Testis (tissue), 3 donors: ENCODE results near the gene ZPBP2. TPM values are rescaled to one million over a fixed set of nuclear protein-coding genes. Genes with fewer than 3 reads are reported as not detected.
"Not testable (repeated sequence)": the region's sequence is repeated elsewhere in the genome, so short reads cannot be mapped to it uniquely, and the experiment has no call there.

Experiments used
- DNase-seq: peaks from one replicate; pipeline ENCODE4 v3.0.0-alpha.2; 2019
- H3K27ac ChIP-seq, 2 donors: fragments of 200-600 bp; sonication (generic); one replicate each; pipeline ENCODE4 v1.5.1; 2019
- H3K27me3 ChIP-seq: fragments of 200-600 bp; sonication (generic); one replicate; pipeline ENCODE4 v1.5.1; 2019
- H3K36me3 ChIP-seq: fragments of 200-600 bp; sonication (generic); one replicate; pipeline ENCODE4 v1.5.1; 2017; ENCODE audit warnings: low read depth; ENCODE audit errors: missing control alignments
- H3K4me1 ChIP-seq: fragments of 200-600 bp; sonication (generic); one replicate; pipeline ENCODE4 v1.5.1; 2019
- H3K4me3 ChIP-seq, 2 donors: fragments of 200-600 bp; sonication (generic); one replicate each; pipeline ENCODE4 v1.5.1; 2017 to 2019
- H3K9me3 ChIP-seq: fragments of 200-600 bp; sonication (generic); one replicate; pipeline ENCODE4 v1.5.1; 2017
- POLR2A ChIP-seq: fragments of 450-650 bp; IDR thresholded peaks from one replicate; pipeline ENCODE4 v1.6.1; 2017; ENCODE audit warnings: antibody characterized with exemption, mild to moderate bottlenecking, moderate library complexity
- WGBS, 2 donors: methylation state at CpG; one replicate each; pipeline ENCODE4 v1.1.5; 2018; 5-methylcytosine and 5-hydroxymethylcytosine counted together
- intact Hi-C: fragments of 100-400 bp; cut with DNase I; formaldehyde crosslinking; loops from one replicate; pipeline ENCODE4 v1.15.1; 2023; ENCODE audit warnings: low total_unique reads
- polyA plus RNA-seq: library from polyadenylated mRNA; stranded (reverse); fragments of 350-450 nt; fragmentation: Illumina TruSeq; extraction: RNeasy Lipid Tissue Mini Kit (QIAGEN cat#74804); gene quantifications from one replicate; pipeline ENCODE4 v1.2.3, GENCODE V29; 2014; ENCODE audit warnings: low read depth, low replicate concordance; ENCODE audit not compliant: insufficient read depth
- total RNA-seq, 2 donors: library from RNA; depleted of rRNA; stranded (reverse); fragments of >200 nt; gene quantifications; one replicate each; pipeline ENCODE4 v1.2.3, GENCODE V29; 2016
- TF ChIP-seq, protein P1 (sequence below), 3 experiments: fragments of 450-650 bp in 2 of 3; fragments of 200-600 bp in 1 of 3; sonication (generic) in 1 of 3; IDR thresholded peaks; one replicate each; pipeline ENCODE4 v1.5.1; 2016 to 2019; ENCODE audit warnings: antibody characterized with exemption in 3 of 3, mild to moderate bottlenecking in 2 of 3, moderate library complexity in 1 of 3

The ZPBP2 gene
- total and polyA plus RNA-seq, 3 donors from 2014 or later, result 45.1 to 224 (median 63.1) TPM

DNA sequence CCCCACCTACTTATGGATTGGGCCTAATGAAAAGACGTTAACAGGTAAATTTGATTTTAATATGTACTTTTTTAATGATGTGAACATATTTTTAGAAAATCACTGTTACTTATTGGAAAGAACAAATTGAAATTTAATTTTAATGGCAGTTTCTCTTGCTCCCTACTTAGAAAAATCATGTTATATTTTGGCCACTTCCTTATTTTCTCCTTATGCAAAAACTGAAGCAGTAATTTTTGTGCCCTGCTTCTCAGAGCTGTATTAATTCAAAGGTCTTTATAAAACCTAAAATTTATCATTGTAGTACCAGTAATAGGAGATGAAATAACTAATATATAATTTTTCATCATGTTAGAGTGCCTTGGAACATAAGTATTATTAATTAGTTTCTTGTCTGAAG lies 2.8 kb downstream of the ZPBP2 start:
- intact Hi-C loops, result no loop called here
- Histone ChIP-seq H3K36me3 (no peaks in the 10 kb centered on the region), H3K4me1 (peaks cover 8% of the 10 kb centered on the region), H3K4me3 (no peak overlapping the region), H3K27me3 (no peaks in the 10 kb centered on the region), H3K27ac (no peak overlapping the region), H3K9me3 (no peaks in the 10 kb centered on the region)
- WGBS, 2 donors, result 93 to 97% methylated on average over 1 of the region's 1 CpG
- no peak for TF ChIP-seq POLR2A
- TF ChIP-seq, protein P1, sequence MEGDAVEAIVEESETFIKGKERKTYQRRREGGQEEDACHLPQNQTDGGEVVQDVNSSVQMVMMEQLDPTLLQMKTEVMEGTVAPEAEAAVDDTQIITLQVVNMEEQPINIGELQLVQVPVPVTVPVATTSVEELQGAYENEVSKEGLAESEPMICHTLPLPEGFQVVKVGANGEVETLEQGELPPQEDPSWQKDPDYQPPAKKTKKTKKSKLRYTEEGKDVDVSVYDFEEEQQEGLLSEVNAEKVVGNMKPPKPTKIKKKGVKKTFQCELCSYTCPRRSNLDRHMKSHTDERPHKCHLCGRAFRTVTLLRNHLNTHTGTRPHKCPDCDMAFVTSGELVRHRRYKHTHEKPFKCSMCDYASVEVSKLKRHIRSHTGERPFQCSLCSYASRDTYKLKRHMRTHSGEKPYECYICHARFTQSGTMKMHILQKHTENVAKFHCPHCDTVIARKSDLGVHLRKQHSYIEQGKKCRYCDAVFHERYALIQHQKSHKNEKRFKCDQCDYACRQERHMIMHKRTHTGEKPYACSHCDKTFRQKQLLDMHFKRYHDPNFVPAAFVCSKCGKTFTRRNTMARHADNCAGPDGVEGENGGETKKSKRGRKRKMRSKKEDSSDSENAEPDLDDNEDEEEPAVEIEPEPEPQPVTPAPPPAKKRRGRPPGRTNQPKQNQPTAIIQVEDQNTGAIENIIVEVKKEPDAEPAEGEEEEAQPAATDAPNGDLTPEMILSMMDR (IDR thresholded peaks at IDR 0.05), result no peak
- DNase-seq, result no peak

DNA sequence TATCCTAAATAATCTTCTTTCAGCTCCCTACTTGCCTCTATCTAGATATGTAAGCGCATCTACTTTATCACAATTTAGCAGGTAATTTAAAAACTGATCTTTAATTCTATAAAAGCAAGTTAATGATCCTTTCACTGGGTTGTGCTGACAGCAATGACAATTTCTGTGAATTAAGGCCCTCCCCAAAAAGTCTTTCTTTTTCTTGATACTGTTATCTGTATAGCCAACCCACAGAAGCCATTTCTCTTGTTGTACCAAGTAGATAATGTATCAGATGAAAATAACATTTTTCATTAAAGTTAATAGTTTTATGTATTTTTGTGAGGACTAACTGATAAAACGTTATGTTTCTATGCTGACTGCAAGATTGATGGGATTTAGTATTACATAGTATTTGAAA lies 3.8 kb downstream of the ZPBP2 start:
- no peak for DNase-seq
- Histone ChIP-seq H3K27me3 (no peaks in the 10 kb centered on the region), H3K9me3 (no peaks in the 10 kb centered on the region), H3K36me3 (no peaks in the 10 kb centered on the region), H3K4me1 (peaks cover 8% of the 10 kb centered on the region), H3K4me3 (no peak overlapping the region), H3K27ac (no peak overlapping the region)
- intact Hi-C loops, result no loop called here
- WGBS, 2 donors, result 73 to 76% methylated on average over 2 of the region's 2 CpGs
- TF ChIP-seq, protein P1 (IDR thresholded peaks at IDR 0.05), result no peak
- no peak for TF ChIP-seq POLR2A

DNA sequence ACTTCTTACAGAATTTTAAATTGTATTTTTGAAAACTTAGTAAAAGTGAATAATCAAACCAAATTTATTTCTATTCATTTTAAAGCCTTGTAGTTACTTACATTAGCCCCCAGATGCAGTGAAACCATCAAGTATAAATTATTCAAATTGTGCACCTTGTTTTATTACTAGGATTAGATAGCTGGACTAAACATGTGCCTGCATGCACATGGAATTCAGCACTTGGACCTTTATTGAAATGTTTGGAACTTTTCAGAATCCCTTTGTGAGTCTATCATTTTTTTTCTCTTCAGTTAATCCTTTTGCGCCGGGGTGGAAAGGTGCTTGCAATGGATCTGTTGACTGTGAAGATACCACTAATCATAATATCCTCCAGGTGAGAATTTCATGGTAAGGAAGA lies 4.7 kb downstream of the ZPBP2 start:
- H3K4me1 ChIP-seq, result peaks cover 8% of the 10 kb centered on the region
- no peak overlapping the region for H3K4me3 ChIP-seq
- H3K36me3 ChIP-seq, result no peaks in the 10 kb centered on the region
- intact Hi-C loops, result no loop called here
- WGBS, 2 donors, result 80 to 87% methylated on average over 2 of the region's 2 CpGs
- H3K9me3 ChIP-seq, result no peaks in the 10 kb centered on the region
- DNase-seq, result no peak
- H3K27me3 ChIP-seq, result no peaks in the 10 kb centered on the region
- TF ChIP-seq POLR2A, result no peak
- TF ChIP-seq, protein P1 (IDR thresholded peaks at IDR 0.05), result peak in 2 of 3 experiments; percentile 8 to 43
- no peak overlapping the region for H3K27ac ChIP-seq

DNA sequence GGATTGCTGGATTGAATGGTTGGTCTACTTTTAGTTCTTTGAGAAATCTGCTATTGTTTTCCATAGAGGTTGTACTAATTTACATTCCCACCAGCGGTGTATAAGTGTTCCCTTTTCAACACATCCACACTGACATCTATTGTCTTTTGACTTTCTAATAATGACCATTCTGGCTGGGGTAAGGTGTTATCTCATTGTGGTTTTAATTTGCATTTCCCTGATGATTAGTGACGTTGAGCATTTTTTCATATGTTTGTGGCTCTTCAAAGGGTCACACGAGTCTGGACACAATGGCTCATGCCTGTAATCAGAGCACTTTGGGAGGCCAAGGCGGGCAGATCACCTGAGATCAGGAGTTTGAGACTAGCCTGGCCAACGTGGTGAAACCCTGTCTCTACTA lies 18.1 kb downstream of the ZPBP2 start:
- 72 to 85% methylated on average over 5 of the region's 5 CpGs for WGBS, 2 donors
- intact Hi-C loops, H3K27me3 ChIP-seq, H3K9me3 ChIP-seq, DNase-seq, H3K4me1 ChIP-seq, H3K4me3 ChIP-seq, H3K27ac ChIP-seq, H3K36me3 ChIP-seq: not testable (repeated sequence)

DNA sequence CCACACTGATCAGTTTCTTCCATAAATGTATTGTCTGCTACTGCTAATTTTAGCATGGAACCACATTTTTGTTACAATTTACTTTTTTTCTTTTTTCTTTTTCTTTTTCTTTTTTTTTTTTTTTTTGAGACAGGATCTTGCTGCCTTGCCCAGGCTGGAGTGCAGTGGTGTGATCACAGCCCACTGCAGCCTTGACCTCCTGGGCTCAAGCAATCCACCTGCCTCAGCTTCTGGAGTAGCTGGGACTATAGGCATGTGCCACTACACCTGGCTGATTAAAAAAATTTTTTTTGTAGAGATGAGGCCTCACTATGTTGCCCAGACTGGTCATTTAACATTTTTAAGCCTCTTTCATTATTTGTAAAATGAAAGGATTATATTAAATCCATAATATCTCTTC lies 19.1 kb downstream of the ZPBP2 start:
- H3K36me3 ChIP-seq, result no peaks in the 10 kb centered on the region
- no peaks in the 10 kb centered on the region for H3K4me1 ChIP-seq
- no peaks in the 10 kb centered on the region for H3K27me3 ChIP-seq
- intact Hi-C loops, result no loop called here
- no peak overlapping the region for H3K27ac ChIP-seq
- no peaks in the 10 kb centered on the region for H3K9me3 ChIP-seq
- DNase-seq, result no peak
- TF ChIP-seq, protein P1 (IDR thresholded peaks at IDR 0.05), result no peak
- no peak for TF ChIP-seq POLR2A
- H3K4me3 ChIP-seq, result no peak overlapping the region
